Articular chondrocyte of knee joint (primary cell): ENCODE data around the gene SOCS2. TPM values are rescaled to one million over a fixed set of nuclear protein-coding genes. Genes with fewer than 3 reads are reported as not detected.

ENCODE experiments used
- total RNA-seq: library from RNA; depleted of rRNA; stranded (reverse); fragments of >200 nt; gene quantifications from 2 replicates; pipeline ENCODE4 v1.2.3, GENCODE V29; 2012

The SOCS2 gene, protein sequence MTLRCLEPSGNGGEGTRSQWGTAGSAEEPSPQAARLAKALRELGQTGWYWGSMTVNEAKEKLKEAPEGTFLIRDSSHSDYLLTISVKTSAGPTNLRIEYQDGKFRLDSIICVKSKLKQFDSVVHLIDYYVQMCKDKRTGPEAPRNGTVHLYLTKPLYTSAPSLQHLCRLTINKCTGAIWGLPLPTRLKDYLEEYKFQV
- 26.7 and 42.9 TPM in 2 replicates for total RNA-seq

GRCh38 chr12:93571925-93572711, at the start of gene SOCS2:
SOCS2 (plus strand) TSS chr12:93572675; CDS start chr12:93572898, 223 bp downstream.

Other genes starting within 250 kb of the SOCS2 start
- 122 and 123 TPM in 2 replicates for gene NUDT4, start 194.8 kb upstream of the SOCS2 start, total RNA-seq
- 54.5 and 62.6 TPM in 2 replicates for gene UBE2N, start 130.7 kb upstream of the SOCS2 start, total RNA-seq
- gene MRPL42, start 105.2 kb upstream of the SOCS2 start, total RNA-seq = 53.6 and 72.7 TPM in 2 replicates
- gene CRADD, start 104.7 kb downstream of the SOCS2 start, total RNA-seq = 17.2 and 19.6 TPM in 2 replicates